NOMO-1 treated with dmso at 0.1 percent for 144 hours (cell line): ENCODE measurements around the gene NBPF9.
"Not testable (repeated sequence)": the region's sequence is repeated elsewhere in the genome, so short reads cannot be mapped to it uniquely, and the experiment has no call there.

Experiments used
- DNase-seq: peaks from one replicate; lab custom pipeline; 2025; ENCODE audit not compliant: unreplicated experiment; lab: John Stamatoyannopoulos, UW

NBPF9 gene, protein sequence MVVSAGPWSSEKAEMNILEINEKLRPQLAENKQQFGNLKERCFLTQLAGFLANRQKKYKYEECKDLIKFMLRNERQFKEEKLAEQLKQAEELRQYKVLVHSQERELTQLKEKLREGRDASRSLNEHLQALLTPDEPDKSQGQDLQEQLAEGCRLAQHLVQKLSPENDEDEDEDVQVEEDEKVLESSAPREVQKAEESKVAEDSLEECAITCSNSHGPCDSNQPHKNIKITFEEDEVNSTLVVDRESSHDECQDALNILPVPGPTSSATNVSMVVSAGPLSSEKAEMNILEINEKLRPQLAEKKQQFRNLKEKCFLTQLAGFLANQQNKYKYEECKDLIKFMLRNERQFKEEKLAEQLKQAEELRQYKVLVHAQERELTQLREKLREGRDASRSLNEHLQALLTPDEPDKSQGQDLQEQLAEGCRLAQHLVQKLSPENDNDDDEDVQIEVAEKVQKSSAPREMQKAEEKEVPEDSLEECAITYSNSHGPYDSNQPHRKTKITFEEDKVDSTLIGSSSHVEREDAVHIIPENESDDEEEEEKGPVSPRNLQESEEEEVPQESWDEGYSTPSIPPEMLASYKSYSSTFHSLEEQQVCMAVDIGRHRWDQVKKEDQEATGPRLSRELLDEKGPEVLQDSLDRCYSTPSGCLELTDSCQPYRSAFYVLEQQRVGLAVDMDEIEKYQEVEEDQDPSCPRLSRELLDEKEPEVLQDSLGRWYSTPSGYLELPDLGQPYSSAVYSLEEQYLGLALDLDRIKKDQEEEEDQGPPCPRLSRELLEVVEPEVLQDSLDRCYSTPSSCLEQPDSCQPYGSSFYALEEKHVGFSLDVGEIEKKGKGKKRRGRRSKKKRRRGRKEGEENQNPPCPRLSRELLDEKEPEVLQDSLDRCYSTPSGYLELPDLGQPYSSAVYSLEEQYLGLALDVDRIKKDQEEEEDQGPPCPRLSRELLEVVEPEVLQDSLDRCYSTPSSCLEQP (N-terminal part only)

GRCh38 chr1:149103109-149104081, at the start of gene NBPF9:
TSS of gene NBPF9 (minus strand) at chr1:149103551. CDS start at chr1:149082139, 21,412 bp downstream.
- not testable (repeated sequence) for DNase-seq

- not testable (repeated sequence) for DNase-seq
Measured at GRCh38 chr1:149149909-149150308, 46.6 kb upstream of the NBPF9 start.

DNA sequence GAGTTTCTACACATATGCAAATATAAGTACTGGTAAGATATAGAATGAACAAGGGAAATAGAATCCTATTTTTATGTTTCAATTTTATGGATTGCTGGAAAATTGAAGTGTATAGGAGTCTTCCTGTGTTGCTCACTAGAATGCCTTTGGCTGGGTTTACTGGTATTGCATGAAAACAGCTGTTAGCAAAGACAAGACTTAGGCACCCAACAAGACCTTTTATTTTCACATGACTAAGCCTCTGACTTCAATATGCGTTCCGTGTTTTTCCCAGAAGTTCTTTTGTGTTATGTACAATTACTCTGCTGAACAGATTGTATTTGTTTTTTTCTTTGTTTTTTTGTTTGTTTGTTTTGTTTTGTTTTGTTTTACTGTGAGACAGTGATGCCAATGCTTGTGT, 34.2 kb upstream of the NBPF9 start:
- DNase-seq: not testable (repeated sequence)

DNA sequence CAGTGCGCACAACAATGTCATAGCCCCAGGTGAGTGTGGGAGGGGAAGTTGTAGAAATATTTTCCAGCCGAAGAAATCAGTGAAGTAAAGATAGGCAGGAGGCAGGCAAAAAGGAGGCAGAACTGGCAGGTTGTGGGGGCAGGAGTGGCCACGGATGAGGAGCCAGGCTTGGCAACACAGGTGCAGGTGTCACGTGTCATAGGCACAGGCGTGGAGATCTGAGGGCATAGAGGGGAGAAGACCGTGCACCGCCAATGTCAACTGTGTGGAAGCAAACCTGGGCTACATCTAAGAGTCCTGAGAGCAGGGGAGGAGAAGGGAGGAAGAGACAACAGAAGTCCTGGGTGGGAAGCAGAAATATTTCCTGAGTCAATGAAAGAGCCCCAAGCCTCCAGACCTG, 27.6 kb upstream of the NBPF9 start:
- DNase-seq: not testable (repeated sequence)

- DNase-seq: not testable (repeated sequence)
Measured at GRCh38 chr1:149129245-149129644, 25.9 kb upstream of the NBPF9 start.

DNA sequence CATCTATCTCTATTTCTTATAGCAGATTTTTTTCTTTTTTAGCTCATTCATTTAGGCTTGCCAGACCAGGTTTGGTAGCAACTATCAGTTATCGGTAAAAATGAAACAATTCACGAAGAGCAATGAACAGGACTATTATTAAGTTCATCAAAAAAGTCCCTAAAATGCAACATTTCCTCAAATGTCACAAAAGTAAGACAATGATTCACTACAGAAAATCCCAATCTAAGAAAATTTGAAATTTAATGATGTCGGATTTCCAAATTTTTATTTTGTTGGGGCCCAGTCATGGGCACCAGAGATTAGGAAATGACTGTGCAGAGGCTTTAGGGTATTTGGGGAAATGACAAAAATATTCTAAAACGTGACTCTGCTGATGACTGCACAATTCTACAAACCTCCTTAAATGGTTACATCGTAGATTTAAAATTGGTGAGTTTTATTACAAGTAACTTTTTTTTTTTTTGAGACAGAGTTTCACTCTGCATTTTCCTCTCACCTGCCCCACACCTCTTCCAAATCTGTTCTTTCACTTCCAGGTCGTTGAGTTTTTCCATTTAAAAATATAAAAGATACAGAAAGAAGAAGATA, 23.3 kb upstream of the NBPF9 start:
- not testable (repeated sequence) for DNase-seq

DNA sequence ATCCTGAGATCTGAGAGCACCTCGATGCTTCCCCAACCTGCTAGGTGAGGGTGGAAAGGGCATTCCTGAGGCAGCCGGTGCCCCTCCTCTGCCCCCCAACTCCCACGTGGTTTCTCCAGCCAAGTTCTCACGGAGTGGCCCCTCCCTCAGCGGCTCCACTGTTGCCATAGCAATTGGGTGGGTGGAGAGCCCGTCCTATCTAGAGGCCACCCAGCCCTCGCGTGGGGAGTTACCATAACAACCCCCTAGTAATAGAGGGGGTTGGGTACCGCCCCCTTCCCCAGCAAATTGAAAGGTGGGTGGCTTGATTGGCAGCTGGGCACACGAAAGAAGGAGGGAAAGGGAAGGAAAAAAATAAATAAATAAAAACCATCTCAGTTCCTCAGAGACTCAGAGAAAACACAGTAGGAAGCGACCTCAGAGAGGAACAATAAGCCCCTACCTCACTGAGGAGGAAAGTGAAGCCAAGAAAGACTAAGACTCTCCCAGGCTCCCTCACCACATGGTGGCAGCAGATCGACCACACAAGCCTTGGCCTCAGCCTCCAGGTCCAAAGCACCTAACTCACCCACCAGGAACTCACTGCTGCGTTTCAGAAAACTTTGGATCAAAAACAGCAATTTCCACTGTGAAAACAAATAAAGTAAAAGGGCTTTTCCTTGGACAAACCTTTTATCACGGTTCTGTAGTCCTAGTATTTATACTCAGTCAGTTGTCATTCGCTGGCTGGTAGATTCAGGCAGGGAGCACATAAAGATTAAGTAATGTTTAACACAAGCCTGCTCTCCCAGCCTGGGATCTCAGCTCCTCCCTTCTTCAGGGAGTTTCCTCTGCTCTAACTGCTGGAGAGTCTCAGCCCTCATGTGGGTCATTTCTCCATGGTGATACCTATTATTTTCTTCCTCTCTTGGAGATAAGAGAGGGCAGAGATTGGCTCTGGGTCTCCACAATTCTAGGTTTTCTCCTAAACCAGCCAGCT, 20.9 kb upstream of the NBPF9 start:
- DNase-seq: not testable (repeated sequence)

GRCh38 chr1:149112828-149113227, 9.5 kb upstream of the NBPF9 start:
- not testable (repeated sequence) for DNase-seq

GRCh38 chr1:149110343-149110742, 7.0 kb upstream of the NBPF9 start:
- DNase-seq: not testable (repeated sequence)

- DNase-seq: not testable (repeated sequence)
Measured at GRCh38 chr1:149102574-149102973, 777 bp downstream of the NBPF9 start.

GRCh38 chr1:149098276-149098675, 5.1 kb downstream of the NBPF9 start:
- not testable (repeated sequence) for DNase-seq

DNA sequence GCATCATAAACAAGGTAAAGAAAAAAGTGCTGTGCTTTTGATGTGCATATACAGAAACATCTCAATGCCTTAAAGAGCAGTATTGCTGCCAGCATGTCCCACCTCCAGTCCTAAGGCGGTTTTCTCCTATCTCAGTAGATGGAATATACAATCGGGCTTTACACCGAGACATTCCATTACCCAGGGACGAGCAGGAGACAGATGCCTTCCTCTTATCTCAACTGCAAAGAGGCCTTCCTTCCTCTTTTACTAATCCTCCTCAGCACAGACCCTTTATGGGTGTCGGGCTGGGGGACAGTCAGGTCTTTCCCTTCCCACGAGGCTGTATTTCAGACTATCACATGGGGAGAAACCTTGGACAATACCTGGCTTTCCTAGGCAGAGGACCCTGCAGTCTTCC, 10.2 kb downstream of the NBPF9 start:
- not testable (repeated sequence) for DNase-seq

DNA sequence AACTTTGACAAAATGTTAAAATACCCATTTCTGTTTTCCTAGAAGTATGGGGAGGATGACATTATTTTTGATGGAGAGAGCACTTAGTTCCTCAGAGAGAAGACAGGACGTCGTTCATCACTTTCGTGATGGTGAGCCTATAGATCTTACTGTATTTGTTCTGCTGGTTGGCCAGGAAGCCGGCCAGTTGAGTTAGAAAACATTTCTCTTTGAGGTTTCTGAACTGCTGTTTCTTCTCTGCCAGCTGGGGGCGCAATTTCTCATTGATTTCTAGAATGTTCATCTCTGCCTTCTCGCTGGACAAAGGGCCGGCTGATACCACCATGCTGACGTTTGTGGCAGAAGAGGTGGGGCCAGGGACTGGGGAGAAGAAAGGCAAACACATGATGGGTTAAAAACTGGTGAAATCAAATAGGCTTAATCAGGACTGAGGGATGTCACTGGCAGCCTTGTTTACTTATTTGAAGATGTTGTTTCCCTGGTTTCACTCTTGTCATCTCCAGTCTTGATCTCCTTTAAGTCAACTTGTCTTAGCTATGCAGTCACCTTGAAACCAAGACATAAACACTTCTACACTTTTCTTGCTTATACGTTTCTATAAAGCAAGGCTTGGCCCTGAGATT, 27.7 kb downstream of the NBPF9 start:
- DNase-seq: not testable (repeated sequence)

- DNase-seq: not testable (repeated sequence)
Measured at GRCh38 chr1:149064611-149065010, 38.7 kb downstream of the NBPF9 start.

- DNase-seq: not testable (repeated sequence)
Measured at GRCh38 chr1:149043056-149043455, 60.3 kb downstream of the NBPF9 start.

DNA sequence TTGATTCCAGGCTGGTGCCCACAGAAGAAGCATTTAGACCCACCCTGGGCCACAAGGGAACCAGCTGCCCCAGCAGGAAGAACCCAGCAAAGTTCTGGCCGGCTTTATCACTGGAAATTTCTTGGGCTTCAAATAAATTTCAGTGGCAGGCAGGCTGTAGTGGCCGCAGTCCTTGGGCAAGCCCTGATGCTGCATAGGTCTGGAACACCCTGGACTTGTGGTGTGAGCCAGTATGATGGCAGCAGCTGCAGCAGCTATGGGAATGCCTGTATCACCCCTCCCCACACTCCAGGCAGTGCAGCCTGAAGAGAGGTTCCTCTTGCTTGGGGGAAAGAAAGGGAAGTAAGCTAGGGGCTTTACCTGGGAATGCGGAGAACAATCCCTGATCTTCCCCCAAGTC, 69.4 kb downstream of the NBPF9 start:
- DNase-seq: not testable (repeated sequence)

- DNase-seq: not testable (repeated sequence)
Measured at GRCh38 chr1:149024327-149024726, 79.0 kb downstream of the NBPF9 start.

DNA sequence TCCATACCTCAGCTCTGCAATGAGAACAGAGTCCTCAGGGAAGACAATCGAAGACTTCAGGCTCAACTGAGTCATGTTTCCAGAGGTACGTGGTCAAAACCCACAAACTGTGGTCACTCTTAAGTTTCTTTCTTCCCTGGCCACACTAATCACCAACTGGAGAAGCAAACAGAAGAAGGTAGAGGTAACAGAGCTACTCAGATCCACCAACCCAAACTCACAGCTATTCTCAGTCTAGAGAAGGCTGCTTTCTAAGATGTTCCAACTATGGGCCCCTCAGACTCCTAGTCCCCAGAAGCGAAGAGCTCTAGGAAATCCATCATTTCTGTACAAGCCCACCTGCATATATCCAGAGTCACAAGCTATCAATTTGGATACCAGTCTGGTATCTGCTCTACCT, 84.8 kb downstream of the NBPF9 start:
- not testable (repeated sequence) for DNase-seq
